OCI-LY3 (cell line): ENCODE data around the gene ZSCAN5A.

Experiments
- EZH2phosphoT487 ChIP-seq: fragments of 200-600 bp; shearing (Covaris generic); IDR thresholded peaks from 2 replicates; pipeline ENCODE4 v1.6.1; 2018; ENCODE audit warnings: antibody characterized with exemption, mixed run types, low read depth
- TF ChIP-seq, protein P1 (sequence below): fragments of 200-600, 300-600 bp; sonication (generic); IDR thresholded peaks from 2 replicates; pipeline ENCODE4 v1.5.1; 2014; ENCODE audit warnings: antibody characterized with exemption, low read length, low read depth

GRCh38 chr19:56209091-56209490 lies 105.5 kb downstream of the ZSCAN5A start:
- TF ChIP-seq, protein P1, sequence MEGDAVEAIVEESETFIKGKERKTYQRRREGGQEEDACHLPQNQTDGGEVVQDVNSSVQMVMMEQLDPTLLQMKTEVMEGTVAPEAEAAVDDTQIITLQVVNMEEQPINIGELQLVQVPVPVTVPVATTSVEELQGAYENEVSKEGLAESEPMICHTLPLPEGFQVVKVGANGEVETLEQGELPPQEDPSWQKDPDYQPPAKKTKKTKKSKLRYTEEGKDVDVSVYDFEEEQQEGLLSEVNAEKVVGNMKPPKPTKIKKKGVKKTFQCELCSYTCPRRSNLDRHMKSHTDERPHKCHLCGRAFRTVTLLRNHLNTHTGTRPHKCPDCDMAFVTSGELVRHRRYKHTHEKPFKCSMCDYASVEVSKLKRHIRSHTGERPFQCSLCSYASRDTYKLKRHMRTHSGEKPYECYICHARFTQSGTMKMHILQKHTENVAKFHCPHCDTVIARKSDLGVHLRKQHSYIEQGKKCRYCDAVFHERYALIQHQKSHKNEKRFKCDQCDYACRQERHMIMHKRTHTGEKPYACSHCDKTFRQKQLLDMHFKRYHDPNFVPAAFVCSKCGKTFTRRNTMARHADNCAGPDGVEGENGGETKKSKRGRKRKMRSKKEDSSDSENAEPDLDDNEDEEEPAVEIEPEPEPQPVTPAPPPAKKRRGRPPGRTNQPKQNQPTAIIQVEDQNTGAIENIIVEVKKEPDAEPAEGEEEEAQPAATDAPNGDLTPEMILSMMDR, result no peak
- TF ChIP-seq EZH2phosphoT487, result no peak
